ENCODE measurements around the gene TUSC1. TPM values are rescaled to one million over a fixed set of nuclear protein-coding genes. Genes with fewer than 3 reads are reported as not detected.

The TUSC1 gene
- total and polyA plus RNA-seq, 7 donors, result 5.4 to 12.4 (median 7.0) TPM

DNA sequence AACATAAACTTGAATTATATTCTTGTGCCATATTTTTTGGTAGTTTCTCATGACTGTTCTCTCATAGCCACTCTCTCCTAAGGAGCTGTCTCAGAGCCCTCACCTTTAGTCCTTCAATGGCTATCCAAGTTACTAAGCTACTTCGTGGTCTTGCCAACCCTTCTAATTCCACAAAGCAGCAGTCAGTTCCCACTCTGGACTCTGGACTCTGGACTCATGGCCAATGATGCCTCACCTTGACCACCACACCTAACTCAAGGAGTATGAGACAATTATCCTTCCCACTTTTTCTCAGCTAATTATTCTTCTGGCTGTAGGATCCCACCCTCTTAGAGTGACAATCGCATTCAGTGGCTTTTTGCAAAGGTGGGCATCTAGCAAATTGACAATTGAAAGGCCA lies 42.2 kb downstream of the TUSC1 start:
- TF ChIP-seq, protein P1, sequence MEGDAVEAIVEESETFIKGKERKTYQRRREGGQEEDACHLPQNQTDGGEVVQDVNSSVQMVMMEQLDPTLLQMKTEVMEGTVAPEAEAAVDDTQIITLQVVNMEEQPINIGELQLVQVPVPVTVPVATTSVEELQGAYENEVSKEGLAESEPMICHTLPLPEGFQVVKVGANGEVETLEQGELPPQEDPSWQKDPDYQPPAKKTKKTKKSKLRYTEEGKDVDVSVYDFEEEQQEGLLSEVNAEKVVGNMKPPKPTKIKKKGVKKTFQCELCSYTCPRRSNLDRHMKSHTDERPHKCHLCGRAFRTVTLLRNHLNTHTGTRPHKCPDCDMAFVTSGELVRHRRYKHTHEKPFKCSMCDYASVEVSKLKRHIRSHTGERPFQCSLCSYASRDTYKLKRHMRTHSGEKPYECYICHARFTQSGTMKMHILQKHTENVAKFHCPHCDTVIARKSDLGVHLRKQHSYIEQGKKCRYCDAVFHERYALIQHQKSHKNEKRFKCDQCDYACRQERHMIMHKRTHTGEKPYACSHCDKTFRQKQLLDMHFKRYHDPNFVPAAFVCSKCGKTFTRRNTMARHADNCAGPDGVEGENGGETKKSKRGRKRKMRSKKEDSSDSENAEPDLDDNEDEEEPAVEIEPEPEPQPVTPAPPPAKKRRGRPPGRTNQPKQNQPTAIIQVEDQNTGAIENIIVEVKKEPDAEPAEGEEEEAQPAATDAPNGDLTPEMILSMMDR (IDR thresholded peaks at IDR 0.05), result no peak
- intact Hi-C loops (cut with DNase I), result no loop called here
- 79 to 93% (median 84%) methylated on average over 2 of the region's 2 CpGs for WGBS, 3 donors
- Histone ChIP-seq H3K4me1 (no peaks in the 10 kb centered on the region), H3K36me3 (ENCODE audit: insufficient read depth in 1 of 2, low read depth in 1 of 2) (no peaks in the 10 kb centered on the region), H3K9me3 (no peaks in the 10 kb centered on the region), H3K27ac (no peak overlapping the region), H3K27me3 (ENCODE audit: insufficient read depth in 3 of 3, low read length in 2 of 3) (no peaks in the 10 kb centered on the region), H3K4me3 (no peak overlapping the region)
- ATAC-seq (no peak), DNase-seq (no peak)

DNA sequence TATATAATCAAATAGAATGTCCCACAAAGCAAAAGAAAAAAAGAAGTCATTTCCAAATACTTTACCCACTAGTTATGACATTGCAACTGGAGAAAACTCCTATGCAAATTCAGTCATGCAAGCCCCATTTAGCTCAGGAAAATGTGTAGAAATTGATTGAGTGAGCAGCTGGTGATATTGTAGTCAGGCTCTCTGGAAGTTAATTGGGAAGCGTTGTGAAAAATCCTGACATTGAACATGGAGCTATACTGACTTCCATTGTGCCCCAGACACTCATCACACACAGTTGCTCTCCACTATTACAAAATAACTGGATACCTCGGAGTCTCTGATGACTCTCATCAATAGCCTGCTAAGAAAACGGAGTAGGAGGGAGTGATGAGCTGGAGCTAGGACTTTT lies 49.0 kb downstream of the TUSC1 start:
- WGBS, 3 donors, result 57 to 72% (median 63%) methylated on average over 3 of the region's 3 CpGs
- Histone ChIP-seq H3K4me1 (no peaks in the 10 kb centered on the region), H3K36me3 (ENCODE audit: insufficient read depth in 1 of 2, low read depth in 1 of 2) (no peaks in the 10 kb centered on the region), H3K27ac (no peak overlapping the region), H3K27me3 (ENCODE audit: insufficient read depth in 3 of 3, low read length in 2 of 3) (no peaks in the 10 kb centered on the region), H3K4me3 (no peak overlapping the region), H3K9me3 (no peaks in the 10 kb centered on the region)
- TF ChIP-seq, protein P1 (IDR thresholded peaks at IDR 0.05), result no peak
- ATAC-seq, result no peak
- DNase-seq, result no peak
- intact Hi-C loops (cut with DNase I), result no loop called here

Data from psoas muscle (tissue), 8 donors.